Activated T-cell treated with anti-CD3 and anti-CD28 coated beads for 4 hours (primary cell): ENCODE results near the gene PTPRN.
"Not testable (repeated sequence)": the region's sequence is repeated elsewhere in the genome, so short reads cannot be mapped to it uniquely, and the experiment has no call there.

Experiments
- DNase-seq: peaks from one replicate; pipeline ENCODE4 v3.0.0-alpha.2; 2020

The PTPRN gene

DNA sequence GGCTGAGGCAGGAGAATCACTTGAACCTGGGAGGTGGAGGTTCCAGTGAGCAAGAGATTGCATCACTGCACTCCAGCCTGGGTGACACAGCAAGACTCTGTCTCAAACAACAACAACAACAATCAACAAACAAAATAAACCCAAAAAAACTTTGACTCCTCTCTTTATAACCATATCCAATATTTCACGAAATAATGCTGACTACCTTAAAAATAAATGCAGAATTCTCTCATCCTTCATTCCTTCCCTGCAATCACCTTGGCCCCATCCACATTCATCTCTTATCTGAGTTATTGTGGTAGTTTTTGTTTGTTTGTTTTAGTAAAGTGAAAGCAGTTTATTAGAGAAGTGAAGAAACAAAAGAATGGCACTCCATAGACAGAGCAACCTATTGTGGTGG lies 3.2 kb downstream of the PTPRN start:
- DNase-seq, result no peak

DNA sequence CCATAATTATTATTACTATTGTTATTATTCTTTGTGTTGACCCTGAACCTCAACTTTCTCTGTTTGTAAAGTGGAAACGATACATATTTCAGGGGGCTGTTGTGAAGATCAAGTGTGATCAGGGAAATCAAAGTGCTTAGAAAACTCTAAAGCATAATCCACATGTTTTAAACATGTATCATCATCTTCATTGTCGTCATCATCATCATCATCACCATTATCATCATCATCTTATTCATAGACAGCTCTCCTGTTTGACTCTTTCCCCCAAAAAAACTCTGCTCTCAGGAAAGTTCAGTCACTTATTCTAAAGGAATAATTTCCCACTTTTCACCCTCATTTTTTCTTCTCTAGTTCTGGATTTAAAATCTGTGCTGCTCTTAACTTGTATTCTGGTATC lies 5.0 kb downstream of the PTPRN start:
- no peak for DNase-seq

DNA sequence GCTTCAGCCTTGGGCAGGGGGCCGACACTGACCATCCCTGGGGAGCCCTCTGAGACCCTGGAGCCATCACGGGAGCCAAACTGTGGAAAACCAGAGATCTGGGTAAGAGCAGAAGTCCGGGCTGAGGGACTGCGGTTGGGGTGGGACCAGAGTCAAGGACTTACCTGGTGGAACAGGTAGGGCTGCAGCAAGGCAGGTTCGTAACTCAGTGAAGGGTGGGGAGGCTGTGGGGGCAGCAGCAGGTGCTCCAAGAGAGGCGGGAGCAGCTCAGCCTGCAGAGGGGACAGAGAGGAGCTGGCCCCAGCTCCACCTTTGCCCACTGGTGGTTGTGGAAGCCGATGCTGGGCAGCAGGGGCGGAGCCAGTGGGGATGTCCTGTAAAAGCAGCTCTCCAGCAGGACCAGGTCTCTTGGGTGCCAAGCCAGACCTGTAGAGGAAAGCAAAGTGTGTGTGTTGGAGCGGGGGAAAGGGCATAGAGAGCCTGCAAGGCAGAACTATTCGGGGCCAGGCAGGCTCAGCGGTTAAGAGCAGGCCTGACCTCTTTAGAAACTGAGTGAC lies 6.7 kb downstream of the PTPRN start:
- no peak for DNase-seq

GRCh38 chr2:219300022-219300421 lies 9.2 kb downstream of the PTPRN start:
- no peak for DNase-seq

DNA sequence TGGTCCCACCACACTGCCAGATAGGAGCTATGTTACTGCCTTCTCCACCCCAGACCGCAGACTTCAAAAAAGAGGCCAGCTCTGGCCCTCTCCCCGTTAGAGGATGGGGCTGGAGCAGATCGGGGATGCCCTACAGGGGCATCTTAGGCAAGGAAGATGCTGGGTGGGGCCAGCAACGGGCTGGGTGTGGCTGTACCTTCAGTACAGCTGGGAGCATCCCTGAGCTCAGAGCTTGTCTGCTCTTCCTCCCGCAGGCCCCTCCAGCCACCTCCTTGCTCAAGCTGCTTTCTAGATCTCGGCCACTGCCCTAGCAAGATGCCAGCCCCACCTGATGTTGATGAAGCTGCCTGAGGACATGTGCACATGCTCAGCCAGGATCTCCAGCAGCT lies 9.8 kb downstream of the PTPRN start:
- no peak for DNase-seq

- DNase-seq, result peak; percentile 91
Observed at GRCh38 chr2:219298759-219299371, 10.3 kb downstream of the PTPRN start.

- no peak for DNase-seq
Observed at GRCh38 chr2:219297766-219298456, 11.3 kb downstream of the PTPRN start.

DNA sequence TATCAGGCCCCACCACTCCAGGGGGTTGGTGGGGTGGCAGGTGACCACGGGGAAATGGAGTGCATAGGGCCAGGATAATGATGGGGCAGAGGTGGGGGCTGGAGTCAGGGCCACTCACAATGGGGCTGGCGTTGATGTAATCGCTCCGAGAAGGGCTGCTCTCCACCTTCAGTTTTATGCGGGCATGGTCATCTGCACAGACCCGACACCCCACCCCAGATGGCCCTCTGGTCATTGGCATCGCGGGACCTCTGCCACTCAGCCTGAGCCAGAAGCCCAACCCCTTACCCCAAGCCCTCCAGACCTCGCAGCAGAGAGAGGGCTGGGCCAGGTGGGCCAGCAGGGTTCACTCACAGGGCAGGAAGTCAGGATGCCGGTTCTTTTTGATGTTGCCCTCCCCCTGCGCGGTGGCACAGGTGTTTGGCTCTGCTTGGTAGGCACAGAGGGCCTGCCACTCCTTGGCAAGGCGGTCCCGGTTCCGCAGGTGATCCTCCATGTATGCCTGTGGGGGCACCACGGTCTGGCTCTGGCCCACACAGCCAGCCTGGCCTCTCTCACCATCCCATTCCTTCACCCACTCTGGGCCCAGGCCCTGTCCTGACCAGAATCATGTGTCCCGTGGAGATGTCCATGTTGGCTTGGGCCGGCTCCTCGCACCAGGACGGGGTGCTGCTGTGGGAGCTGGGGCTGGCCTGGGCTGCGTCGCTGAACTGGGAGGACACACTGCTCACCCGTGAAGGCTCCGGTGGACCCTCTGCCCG lies 12.4 kb downstream of the PTPRN start:
- no peak for DNase-seq

DNA sequence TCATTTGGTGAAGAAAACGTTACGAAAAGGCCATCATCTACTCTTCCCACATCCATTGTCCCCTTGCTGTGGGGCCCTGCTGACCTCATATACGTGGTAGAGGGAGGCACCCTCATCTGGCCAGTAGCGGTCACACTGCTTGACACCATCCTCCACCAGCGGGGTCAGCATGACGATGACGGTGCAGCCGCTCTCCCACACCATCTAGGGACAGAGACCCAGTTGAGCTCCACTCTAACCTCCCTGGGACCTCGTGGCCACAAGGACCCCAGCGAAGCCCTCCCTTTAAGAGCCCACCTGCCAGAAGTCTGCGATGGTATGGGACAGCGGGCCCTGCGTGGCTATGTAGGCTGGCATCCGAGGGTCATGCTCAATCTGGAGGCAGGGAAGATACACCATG lies 13.1 kb downstream of the PTPRN start:
- DNase-seq, result no peak

DNA sequence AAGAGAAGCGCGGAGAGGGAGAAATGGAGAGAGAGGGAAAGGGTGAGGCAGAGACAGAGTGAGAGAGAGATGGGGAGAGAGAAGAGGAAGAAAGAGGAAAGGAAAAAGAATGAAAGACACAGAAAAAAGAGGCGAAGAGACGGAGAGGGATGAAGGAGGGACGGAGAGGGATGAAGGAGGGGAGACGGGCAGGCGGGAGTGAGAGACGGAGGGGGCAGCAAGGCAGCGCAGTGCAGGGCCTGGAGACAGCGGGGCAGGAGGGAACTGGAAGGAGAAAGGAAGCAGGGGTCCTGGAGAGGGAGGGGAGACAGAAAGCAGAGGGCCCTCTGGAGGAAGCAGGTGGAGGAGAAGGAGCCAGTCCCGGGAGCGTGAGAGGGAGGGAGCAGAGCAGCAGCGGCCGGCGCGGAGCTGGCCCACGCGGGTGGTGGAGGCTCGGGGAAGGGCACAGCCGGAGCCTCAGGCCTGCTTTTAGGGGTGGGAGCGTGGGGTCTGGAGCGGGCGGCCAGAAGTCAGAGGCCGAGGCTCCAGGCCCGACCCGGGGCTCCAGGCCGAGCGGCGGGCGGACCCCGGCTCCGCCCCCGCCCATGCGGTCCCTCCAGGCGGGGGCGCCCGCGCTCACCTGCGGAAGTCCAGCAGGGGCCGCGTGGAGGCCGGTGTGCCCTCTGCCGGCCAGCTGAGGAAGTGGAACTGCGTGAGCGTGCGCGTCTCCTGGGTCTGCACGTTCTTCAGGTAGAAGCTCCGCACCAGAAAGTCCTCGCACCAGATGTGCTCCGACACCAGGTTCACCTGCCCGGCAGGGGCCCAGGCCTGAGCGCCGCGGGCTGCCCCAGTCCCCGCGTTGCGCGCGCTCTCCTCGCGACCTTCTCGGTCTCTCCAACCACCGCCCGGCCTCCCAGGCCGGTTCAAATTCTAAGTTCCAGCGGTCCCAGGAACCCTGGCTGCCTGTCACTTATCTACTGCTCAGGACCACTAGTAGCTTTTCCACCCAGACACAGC lies 14.5 kb downstream of the PTPRN start:
- DNase-seq, result peak; percentile 83

- DNase-seq, result no peak
Observed at GRCh38 chr2:219293736-219294231, 15.4 kb downstream of the PTPRN start.

DNA sequence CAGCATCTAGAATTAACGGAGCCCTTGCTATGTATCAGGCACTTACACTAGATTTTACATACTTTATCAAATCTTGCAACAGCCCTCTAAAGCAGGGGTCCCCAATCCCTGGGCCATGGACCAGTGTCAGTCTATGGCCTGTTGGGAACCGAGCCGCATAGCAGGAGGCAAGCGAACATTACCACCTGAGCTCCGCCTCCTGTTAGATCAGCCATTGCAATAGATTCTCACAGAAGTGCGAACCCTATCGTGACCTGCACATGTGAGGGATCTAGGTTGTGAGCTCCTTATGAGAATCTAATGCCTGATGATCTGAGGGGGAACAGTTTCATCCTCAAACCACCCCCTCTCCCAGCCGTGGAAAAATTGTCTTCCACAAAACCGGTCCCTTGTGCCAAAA lies 16.6 kb downstream of the PTPRN start:
- no peak for DNase-seq

- no peak for DNase-seq
Observed at GRCh38 chr2:219291910-219292490, 17.2 kb downstream of the PTPRN start.

DNA sequence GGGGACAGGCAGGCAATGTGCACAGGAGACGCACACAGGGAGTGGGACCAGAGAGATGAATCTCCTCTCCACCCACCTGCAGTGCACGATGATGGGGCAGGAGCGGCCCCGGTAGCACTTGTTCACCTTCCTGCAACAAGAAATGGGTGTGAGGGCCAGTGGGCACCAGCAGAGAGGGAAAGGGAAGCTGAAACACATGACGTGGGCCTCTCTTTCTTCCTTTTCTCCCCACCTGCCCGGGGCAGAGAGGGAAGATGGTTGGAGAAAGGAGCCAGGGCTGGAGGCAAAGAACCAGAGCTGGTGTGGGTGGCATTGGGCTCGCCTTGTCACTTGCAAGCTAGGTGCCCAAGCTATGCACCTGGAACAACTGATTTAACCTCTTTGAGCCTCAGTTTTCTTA lies 17.8 kb downstream of the PTPRN start:
- DNase-seq, result no peak

GRCh38 chr2:219290381-219291171 lies 18.6 kb downstream of the PTPRN start:
- no peak for DNase-seq

- DNase-seq, result no peak
Observed at GRCh38 chr2:219289537-219290361, 19.5 kb downstream of the PTPRN start.

DNA sequence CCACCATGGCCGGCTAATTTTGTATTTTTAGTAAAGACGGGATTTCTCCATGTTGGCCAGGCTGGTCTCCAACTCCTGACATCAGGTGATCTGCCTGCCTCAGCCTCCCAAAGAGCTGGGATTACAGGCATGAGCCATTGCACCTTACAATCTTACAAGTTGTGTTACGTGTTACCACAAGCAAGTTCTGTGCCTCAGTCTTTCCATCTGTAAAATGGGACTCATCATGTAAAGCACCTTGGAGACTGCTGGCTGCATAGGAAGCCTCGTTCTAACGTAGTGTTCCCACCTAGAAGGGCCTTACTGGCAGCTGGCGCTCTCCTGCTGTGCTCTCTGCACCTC lies 20.0 kb downstream of the PTPRN start:
- DNase-seq, result no peak

DNA sequence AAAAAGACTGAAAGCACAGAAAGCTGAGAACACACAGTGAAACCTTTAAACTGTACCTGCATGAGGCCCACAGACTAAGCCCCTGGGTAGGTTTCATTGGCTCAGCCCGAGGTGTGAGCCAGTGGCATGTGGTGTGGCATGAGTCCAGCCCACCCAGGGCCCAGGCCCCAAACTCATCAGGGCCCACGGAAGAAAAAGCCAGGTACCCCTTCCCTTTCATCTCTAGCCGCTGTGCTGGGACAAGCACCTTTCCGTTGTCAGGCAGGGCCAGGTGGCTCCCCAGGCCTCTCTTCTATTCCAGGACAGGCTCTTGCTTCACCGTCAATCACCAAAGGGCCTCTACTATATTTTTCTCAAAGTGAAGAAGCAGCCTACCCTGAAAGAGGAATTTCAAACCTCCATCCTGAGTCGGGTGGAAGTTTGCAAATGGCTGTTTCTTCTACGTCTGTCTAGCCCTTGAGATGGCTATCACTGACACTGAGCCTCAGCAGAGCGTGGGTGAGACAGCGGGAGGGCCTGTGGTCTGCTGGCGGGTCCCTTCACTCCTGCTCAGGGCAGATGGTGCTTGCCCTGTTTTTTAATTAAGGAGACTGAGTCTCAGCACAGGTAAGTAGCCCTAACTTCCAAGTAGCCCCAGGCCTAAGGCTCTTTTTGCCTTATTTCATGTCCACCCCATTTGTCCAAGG lies 21.5 kb downstream of the PTPRN start:
- no peak for DNase-seq

DNA sequence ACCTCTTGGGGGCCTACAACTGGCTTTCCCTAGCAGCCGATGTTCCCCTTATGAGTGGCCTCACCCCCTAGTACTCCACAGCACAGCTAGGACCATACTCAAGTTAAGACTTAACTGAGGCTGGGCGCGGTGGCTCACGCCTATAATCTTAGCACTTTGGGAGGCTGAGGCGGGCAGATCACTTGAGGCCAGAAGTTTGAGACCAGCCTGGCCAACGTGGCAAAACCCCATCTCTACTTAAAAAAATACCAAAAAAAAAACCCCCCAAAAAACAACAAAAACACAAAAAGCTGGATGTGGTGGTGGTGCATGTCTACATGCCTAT lies 22.1 kb downstream of the PTPRN start:
- not testable (repeated sequence) for DNase-seq
